Stimulated activated CD8-positive, alpha-beta memory T cell treated with anti-CD3 and anti-CD28 coated beads, Interleukin-7, amount 100 ng/mL, for 48 hours (primary cell): ENCODE data around the gene SLC12A1.

Experiments used
- DNase-seq, 2 donors: peaks; one replicate each; pipeline ENCODE4 v3.0.0-alpha.2; 2020; ENCODE audit warnings: low read depth in 1 of 2; ENCODE audit errors: extremely low read depth in 1 of 2

The SLC12A1 gene

GRCh38 chr15:48345516-48345915, 139.4 kb downstream of the SLC12A1 start:
- no peak for DNase-seq

- peak in 1 of 2 donors; percentile 20 for DNase-seq
These were observed 146.5 kb downstream of the SLC12A1 start for GRCh38 chr15:48352474-48353072.
